ENCODE results near the gene ZNF280A.

ZNF280A gene, protein sequence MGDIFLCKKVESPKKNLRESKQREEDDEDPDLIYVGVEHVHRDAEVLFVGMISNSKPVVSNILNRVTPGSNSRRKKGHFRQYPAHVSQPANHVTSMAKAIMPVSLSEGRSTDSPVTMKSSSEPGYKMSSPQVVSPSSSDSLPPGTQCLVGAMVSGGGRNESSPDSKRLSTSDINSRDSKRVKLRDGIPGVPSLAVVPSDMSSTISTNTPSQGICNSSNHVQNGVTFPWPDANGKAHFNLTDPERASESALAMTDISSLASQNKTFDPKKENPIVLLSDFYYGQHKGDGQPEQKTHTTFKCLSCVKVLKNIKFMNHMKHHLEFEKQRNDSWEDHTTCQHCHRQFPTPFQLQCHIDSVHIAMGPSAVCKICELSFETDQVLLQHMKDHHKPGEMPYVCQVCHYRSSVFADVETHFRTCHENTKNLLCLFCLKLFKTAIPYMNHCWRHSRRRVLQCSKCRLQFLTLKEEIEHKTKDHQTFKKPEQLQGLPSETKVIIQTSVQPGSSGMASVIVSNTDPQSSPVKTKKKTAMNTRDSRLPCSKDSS

DNA sequence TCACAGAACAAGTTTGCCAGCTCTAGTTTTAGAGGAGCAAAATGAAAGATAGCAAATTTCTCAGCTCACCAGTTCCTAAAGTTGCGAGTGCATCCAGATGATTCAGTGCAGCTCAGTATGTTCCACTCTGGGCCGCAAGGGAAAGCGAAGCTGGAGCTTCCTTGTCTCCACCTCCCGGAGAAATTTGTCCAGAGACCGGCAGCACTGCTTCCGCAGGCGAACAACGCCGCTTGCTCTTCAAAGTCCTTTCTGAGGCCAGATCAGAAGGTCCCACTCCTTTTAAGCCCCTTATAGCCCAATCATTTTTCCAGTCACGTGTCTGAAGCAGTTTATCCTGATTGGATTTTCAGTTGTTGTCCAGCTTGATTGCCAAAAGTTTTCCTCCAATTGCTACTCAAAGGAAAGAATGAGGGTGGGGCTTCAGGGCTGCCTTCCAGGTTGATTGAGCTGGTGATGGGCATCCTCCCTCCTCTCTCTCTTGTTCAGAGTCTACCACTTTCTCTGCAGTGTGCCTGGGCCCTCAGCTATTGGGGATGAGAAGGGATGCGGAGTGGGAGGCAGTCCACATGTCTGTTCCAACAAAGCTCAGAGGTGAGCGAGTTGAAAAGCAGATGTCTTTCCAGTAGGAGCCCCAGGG lies at the start of gene ZNF280A:
Gene ZNF280A (minus strand): TSS at position 251 of the 637 bp plus-strand sequence. CDS start 4,640 bp downstream, outside the sequence.
- Mint-ChIP-seq H3K27me3 (peaks cover 27% of the 10 kb centered on the region), H3K27ac (no peak within 1 kb of the TSS), H3K4me1 (ENCODE audit: low read depth) (no peaks in the 10 kb centered on the region), H3K4me3 (no peak within 1 kb of the TSS), H3K9me3 (no peaks in the 10 kb centered on the region), H3K36me3 (ENCODE audit: low read depth) (no peaks in the 10 kb centered on the region)
- DNase-seq: no peak

DNA sequence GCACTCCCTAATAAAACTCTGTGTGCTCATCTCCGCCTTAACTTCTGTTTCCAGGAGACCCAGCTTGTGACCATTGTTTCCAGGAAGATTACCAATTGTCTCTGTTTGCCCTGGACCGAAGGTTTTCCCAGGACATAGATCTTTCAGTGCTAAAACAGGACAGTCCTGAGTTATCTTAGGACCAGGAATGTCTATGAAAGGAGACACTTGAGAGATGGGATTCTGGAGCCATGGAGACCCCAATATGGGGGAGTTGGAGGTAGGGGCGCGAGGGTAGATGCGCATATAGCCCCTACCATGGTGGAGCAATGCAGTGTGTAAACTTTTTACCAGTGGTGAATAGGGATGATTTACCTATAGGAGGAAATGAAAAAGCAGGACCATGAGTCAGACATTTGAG lies 49.1 kb upstream of the ZNF280A start:
- Mint-ChIP-seq H3K4me3 (no peak overlapping the region), H3K27ac (no peak overlapping the region), H3K36me3 (ENCODE audit: low read depth) (no peaks in the 10 kb centered on the region), H3K9me3 (no peaks in the 10 kb centered on the region), H3K4me1 (ENCODE audit: low read depth) (no peaks in the 10 kb centered on the region), H3K27me3 (peaks cover 32% of the 10 kb centered on the region)
- no peak for DNase-seq

DNA sequence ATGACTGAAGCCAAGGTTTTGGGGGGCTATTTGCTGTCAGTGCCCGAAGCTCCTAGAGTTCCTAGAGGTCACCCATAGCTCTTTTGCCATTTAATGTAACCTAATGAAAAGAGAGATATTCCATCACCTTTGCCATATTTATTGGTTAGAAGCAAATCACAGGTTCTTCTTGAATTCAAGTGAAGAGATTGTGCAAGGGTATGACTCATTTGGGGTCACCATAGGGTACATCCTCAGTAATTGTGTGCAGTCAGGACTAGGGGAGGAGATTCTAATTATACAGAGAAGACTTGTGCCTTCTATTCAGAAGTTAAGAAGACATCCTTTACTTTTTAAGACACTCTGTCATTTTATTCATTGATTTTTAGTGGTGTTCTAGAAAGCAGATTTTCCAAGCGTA lies 45.9 kb upstream of the ZNF280A start:
- Mint-ChIP-seq H3K4me3 (no peak overlapping the region), H3K9me3 (no peaks in the 10 kb centered on the region), H3K27me3 (peaks cover 21% of the 10 kb centered on the region), H3K4me1 (ENCODE audit: low read depth) (no peaks in the 10 kb centered on the region), H3K27ac (no peak overlapping the region), H3K36me3 (ENCODE audit: low read depth) (no peaks in the 10 kb centered on the region)
- DNase-seq: no peak

DNA sequence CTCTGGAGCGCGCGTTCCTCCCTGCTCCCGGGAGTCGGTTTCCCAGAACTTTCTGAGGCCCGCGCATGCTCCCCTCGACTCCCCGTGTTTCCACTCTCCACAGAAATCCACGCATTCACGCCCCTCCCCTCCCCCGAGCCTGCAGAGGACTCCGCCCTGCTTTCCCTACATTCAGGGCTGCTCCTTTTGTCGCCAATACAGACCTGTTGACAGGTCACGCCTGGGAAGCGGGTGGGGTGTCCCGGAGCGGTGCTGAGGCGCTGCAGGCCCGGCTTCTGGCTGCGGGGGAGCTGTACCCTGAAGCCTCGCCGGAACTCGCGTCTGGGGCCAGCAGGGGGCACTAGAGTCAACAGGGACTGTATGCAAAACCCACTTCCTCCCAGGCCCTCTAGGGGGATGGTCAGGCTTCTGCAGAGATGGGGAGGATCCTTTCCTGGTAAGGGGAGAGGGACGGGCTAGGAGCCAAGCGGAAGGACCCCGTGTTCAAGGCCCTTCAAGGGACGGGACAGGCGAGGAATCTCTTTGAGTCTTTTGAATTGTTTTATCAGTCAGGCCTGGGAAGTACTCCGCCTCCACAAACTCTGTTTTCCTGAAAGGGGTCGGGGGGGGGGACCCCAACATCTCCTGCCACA lies 39.0 kb upstream of the ZNF280A start, which contains the start of gene PRAME:
Gene PRAME (minus strand): TSS at position 294 of the 632 bp plus-strand sequence. CDS start 2,433 bp downstream, outside the sequence.
- H3K4me3 Mint-ChIP-seq: no peak within 1 kb of the TSS
- H3K27me3 Mint-ChIP-seq: peaks cover 4% of the 10 kb centered on the region
- DNase-seq: peak; percentile 82
- no peaks in the 10 kb centered on the region for H3K9me3 Mint-ChIP-seq
- peak within 1 kb of the TSS; percentile 37 for H3K27ac Mint-ChIP-seq
- peaks cover 4% of the 10 kb centered on the region for H3K4me1 Mint-ChIP-seq (ENCODE audit: low read depth)
- H3K36me3 Mint-ChIP-seq (ENCODE audit: low read depth): no peaks in the 10 kb centered on the region

DNA sequence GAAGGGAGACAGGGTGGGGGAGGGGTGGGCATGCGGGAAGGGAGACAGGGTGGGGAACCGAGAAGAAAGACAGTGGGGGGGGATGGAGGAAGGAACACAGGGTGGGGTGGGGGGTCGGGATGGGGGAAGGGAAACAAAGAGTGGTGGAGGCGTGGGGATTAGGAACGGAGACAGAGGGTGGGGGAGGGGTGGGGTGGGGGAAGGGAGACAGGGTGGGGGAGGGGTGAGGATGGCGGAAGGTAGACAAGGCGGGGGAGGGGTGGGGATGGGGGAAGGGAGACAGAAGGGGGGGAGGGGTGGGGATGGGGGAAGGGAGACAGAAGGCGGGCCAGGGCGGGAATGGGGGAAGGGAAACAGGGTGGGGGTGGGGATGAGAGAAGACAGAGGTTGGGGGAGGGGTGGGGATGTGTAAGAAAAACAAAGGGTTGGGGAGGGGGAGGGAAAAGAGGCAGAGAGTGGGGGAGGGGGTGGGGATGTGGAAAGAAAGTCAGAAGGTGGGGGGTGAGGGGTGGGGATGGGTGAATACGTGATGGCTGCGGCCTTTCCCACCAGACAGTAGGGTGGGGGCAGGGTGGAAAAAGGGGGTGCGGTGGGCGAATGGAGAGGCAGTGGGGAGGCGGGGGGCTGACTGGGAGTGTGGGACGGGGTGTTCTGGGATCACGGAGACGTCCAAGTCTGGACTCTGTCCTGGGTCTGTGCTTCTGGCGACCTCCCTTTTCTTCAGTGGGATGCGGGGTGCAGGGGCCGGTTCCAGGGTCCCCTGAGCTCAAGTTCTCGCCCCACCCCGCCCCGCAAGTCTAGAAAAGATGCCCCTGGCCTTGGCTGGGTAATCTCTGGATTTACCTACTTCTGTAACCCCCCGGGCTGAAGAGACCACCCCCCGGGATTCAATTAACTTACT lies 38.3 kb upstream of the ZNF280A start:
- DNase-seq: no peak
- Mint-ChIP-seq H3K27me3 (peaks cover 4% of the 10 kb centered on the region), H3K4me1 (ENCODE audit: low read depth) (peaks cover 4% of the 10 kb centered on the region), H3K36me3 (ENCODE audit: low read depth) (no peaks in the 10 kb centered on the region), H3K27ac (no peak overlapping the region), H3K9me3 (no peaks in the 10 kb centered on the region), H3K4me3 (no peak overlapping the region)

DNA sequence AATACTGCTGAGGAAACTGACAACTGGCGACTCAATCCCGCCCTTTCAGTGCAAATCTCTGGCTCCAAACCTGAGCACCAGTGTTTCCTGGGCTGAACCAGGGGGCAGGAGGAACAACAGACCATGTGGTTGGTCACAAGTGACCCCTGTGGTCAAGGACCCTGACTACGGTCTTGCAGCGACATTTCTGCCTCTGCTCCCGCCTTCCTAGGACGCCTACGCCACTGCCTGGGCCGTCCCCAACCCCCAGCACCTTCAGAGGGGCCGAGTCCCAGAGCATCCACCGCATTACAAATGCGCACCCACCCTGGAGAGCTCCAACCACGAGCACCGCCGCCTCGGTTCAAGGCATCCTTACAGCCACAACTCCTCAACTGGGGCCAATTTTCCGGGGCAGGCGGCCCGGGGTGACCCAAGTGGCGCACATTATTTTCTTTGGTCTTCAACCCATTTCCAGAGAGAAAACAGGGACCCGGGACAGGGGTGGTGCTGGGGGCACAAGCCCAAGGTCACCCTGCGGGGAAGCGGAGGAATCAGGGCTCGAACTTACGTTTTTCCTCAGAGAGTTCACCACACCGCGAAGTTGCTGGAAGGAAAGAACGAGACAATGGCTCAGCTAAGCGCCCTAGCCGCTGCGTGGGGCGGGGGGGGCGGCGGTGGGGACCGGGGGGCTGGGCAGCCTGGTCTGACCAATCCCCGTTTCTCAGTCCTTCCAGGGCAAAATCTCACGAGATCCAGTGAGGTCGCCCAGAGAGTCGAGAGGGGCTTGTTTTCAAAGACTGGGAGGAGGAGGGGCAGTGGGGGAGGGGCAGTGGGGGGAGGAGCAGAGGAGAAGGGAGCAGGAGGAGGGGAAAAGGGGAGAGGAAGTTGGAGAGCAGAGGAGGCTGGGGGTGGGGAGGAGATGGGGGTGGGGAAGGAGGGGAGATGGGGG lies 37.2 kb upstream of the ZNF280A start:
- H3K27ac Mint-ChIP-seq: no peak overlapping the region
- no peaks in the 10 kb centered on the region for H3K36me3 Mint-ChIP-seq (ENCODE audit: low read depth)
- no peak for DNase-seq
- peaks cover 4% of the 10 kb centered on the region for H3K4me1 Mint-ChIP-seq (ENCODE audit: low read depth)
- H3K4me3 Mint-ChIP-seq: no peak overlapping the region
- H3K27me3 Mint-ChIP-seq: peaks cover 4% of the 10 kb centered on the region
- no peaks in the 10 kb centered on the region for H3K9me3 Mint-ChIP-seq

DNA sequence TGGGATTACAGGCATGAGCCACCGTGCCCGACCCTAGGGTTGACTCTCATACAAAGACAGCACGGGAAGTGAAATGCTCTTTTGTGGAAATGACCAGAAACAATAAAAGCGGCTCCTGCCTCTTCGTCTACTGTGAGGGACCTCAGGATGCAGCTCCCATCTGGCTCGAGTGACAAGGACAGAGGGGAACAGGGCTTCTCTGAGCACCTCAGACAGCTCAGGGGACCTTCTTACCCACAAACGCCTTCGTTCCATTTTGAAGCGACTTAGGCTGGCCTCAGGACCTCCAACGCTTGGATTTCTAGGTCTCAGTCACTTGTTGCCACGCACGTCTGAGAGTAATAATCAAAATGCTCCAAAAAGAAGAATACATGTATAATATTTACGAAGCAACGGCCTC lies 36.5 kb upstream of the ZNF280A start:
- Mint-ChIP-seq H3K36me3 (ENCODE audit: low read depth) (no peaks in the 10 kb centered on the region), H3K27ac (no peak overlapping the region)

DNA sequence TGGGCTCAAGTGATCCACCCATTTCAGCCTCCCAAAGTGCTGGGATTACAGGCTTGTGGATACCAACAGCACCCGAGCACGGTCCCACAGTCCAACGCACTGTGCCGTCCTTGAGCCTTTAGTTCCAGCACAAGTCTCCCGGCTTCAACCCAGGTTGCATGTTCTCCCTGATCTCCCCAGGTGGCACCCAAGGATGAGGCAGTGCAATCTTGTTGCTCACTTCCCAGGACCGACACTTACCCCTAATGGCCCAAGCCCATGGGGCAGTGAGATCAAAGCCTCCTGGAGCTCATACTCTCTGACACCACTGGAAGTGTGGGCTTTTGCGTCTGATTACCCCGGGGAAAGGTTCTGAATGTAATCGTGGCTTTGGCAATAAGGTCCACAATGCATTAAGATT lies 35.5 kb upstream of the ZNF280A start:
- peaks cover 4% of the 10 kb centered on the region for H3K4me1 Mint-ChIP-seq (ENCODE audit: low read depth)
- DNase-seq: no peak

More for the DNA sequence above, 36.5 kb upstream of the ZNF280A start:
- Mint-ChIP-seq H3K27me3 (peaks cover 4% of the 10 kb centered on the region), H3K9me3 (no peaks in the 10 kb centered on the region), H3K4me1 (ENCODE audit: low read depth) (peaks cover 4% of the 10 kb centered on the region), H3K4me3 (no peak overlapping the region)
- no peak for DNase-seq

DNA sequence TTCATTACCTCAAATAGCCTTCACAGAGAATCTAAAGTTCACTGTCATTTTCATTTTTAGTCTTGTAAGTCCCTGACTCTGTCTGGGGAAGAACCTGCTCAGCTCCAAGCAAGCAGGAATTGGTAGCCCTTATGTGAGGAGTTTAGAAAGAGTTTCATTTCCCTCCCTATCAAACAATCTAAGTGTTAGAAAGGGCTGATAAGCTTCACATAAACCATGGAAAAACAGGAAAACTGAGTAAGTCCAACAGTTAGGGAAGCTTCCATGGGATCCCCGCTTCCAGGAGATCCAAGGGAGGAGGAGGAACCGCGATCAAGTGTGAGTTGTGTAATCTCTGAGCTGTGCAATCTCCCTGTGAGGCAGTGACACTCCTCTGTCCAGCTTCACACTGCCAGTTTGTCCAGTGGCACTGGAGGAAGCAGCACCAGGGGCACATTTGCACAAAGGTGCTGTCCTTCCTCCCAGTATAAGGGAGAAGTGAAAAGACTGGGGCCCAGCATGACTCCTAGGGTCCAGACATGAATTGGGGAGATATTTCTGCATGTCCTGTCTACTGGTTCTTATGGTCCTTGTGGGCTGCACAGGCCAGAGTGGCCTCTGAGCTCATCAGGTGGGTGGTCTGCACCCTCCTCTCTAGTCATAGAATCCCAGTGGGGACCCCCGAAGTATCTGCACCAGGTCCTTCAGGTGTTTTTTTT lies 34.7 kb upstream of the ZNF280A start:
- H3K36me3 Mint-ChIP-seq (ENCODE audit: low read depth): no peaks in the 10 kb centered on the region
- peaks cover 4% of the 10 kb centered on the region for H3K27me3 Mint-ChIP-seq
- DNase-seq: no peak
- H3K9me3 Mint-ChIP-seq: no peaks in the 10 kb centered on the region
- peaks cover 4% of the 10 kb centered on the region for H3K4me1 Mint-ChIP-seq (ENCODE audit: low read depth)
- no peak overlapping the region for H3K4me3 Mint-ChIP-seq
- no peak overlapping the region for H3K27ac Mint-ChIP-seq

More for the DNA sequence above, 35.5 kb upstream of the ZNF280A start:
- Mint-ChIP-seq H3K9me3 (no peaks in the 10 kb centered on the region), H3K4me3 (no peak overlapping the region), H3K27me3 (peaks cover 4% of the 10 kb centered on the region), H3K36me3 (ENCODE audit: low read depth) (no peaks in the 10 kb centered on the region), H3K27ac (peak overlapping the region; percentile 60)

DNA sequence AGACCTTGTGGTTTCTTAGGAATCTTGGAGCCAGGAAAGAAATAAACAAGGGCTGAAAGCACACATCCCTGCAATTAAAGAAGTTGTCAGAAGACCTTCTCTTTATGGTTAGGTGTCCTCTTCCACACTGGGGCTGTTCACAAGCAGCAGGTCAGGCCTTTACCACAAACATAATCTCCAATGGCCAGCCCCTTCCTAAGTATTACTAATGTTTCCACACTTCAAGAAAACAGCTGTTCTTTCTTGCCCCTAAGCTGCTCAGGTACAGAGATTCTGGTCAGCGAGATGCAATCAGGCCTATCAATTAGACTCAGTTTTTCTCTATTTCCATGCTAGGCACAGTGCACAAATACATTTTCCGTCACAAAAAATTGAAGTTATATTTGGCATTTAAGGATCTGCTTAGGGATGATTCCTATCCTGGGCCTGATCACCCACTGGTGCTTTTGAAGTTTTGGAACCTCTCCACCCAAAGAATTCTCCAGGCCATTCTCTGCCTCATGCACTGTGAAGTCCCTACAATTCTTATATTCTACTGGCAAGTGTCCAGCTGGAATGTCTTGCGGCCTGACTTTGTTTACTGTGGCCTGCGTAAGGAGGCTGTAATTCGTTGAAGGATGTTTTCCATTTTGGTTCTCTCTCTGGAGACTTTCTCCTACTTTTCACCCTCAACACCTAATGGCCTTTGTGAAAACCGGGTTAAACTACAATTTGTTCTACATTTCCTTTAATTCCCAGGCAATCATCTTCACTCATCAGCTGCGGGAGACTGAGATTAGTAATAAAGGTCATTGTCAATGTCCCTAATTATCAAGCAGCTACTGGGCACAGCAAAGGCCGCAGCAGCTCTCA lies 33.9 kb upstream of the ZNF280A start:
- peaks cover 1% of the 10 kb centered on the region for H3K4me1 Mint-ChIP-seq (ENCODE audit: low read depth)
- H3K9me3 Mint-ChIP-seq: no peaks in the 10 kb centered on the region
- H3K4me3 Mint-ChIP-seq: no peak overlapping the region
- peaks cover 1% of the 10 kb centered on the region for H3K27me3 Mint-ChIP-seq
- H3K36me3 Mint-ChIP-seq (ENCODE audit: low read depth): no peaks in the 10 kb centered on the region
- no peak overlapping the region for H3K27ac Mint-ChIP-seq
- no peak for DNase-seq

DNA sequence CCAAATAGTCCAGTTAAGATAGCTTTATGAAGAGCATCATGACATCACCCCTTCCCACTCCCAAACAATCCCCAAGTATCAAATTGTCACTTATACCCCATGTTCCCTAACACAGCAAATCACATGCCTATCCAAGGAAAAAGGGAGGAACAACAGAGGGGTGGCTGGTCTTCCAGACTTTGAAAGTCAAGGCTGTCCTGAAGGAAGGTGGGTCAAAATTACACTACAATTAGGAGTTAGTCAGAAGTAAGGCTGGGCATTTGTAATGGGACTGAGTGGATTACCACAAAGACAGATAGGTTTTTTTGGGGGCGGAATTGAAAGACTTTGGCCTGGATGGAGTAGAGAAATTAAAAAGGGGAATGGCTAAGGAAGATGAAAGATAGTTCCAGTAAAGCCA lies 33.1 kb upstream of the ZNF280A start:
- no peaks in the 10 kb centered on the region for H3K36me3 Mint-ChIP-seq (ENCODE audit: low read depth)
- no peaks in the 10 kb centered on the region for H3K9me3 Mint-ChIP-seq
- no peak overlapping the region for H3K4me3 Mint-ChIP-seq
- no peak for DNase-seq
- H3K4me1 Mint-ChIP-seq (ENCODE audit: low read depth): no peaks in the 10 kb centered on the region
- H3K27ac Mint-ChIP-seq: no peak overlapping the region
- no peaks in the 10 kb centered on the region for H3K27me3 Mint-ChIP-seq

DNA sequence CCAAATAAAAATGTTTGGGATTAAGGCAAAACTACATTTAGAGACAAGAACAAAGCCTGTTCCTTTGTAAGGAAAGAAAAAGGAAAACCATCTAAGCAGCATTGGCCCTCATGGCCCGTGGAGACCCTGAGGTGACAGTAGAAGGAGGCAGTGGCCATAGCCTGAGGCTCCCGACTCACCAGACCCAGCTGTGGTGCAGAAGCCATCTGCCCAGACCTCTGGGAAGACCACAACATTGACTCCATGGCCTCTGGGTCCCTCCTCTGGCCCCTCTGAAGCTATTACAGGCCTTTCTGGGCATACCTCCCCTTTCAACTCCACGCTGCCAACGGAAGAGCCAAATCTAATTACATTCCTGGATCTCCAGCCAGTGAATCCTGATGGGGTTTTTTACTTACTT lies 32.6 kb upstream of the ZNF280A start:
- Mint-ChIP-seq H3K9me3 (no peaks in the 10 kb centered on the region), H3K4me1 (ENCODE audit: low read depth) (no peaks in the 10 kb centered on the region), H3K27me3 (no peaks in the 10 kb centered on the region), H3K27ac (no peak overlapping the region), H3K36me3 (ENCODE audit: low read depth) (no peaks in the 10 kb centered on the region), H3K4me3 (no peak overlapping the region)
- no peak for DNase-seq
